NOMO-1 treated with dmso at 0.1 percent for 144 hours (cell line): ENCODE data around the gene HSPA1L.
A peak's percentile ranks its signal among the peaks of the same experiment; 100 is the strongest.

ENCODE experiments used
- DNase-seq: peaks from one replicate; lab custom pipeline; 2025; ENCODE audit not compliant: unreplicated experiment; lab: John Stamatoyannopoulos, UW

The HSPA1L gene

GRCh38 chr6:31784098-31784925 lies 30.8 kb downstream of the HSPA1L start:
- no peak for DNase-seq

- DNase-seq = no peak
These were observed 32.8 kb downstream of the HSPA1L start for GRCh38 chr6:31782126-31782855.

- DNase-seq = no peak
These were observed 33.6 kb downstream of the HSPA1L start for GRCh38 chr6:31781244-31782125.

- no peak for DNase-seq
These were observed 34.4 kb downstream of the HSPA1L start for GRCh38 chr6:31780507-31781243.

- DNase-seq = no peak
These were observed 35.2 kb downstream of the HSPA1L start for GRCh38 chr6:31779908-31780307.

- DNase-seq = no peak
These were observed 35.8 kb downstream of the HSPA1L start for GRCh38 chr6:31778999-31779885.

GRCh38 chr6:31778193-31778592 lies 36.9 kb downstream of the HSPA1L start:
- DNase-seq = no peak

GRCh38 chr6:31777667-31778050 lies 37.4 kb downstream of the HSPA1L start:
- DNase-seq = no peak

GRCh38 chr6:31776989-31777666 lies 38.0 kb downstream of the HSPA1L start, which contains the start of gene VWA7:
VWA7 (minus strand) TSS chr6:31777328; CDS start chr6:31776779, 549 bp downstream.
- DNase-seq = peak; percentile 68

GRCh38 chr6:31776485-31776988 lies 38.5 kb downstream of the HSPA1L start:
- DNase-seq = no peak

- no peak for DNase-seq
These were observed 39.2 kb downstream of the HSPA1L start for GRCh38 chr6:31775633-31776484.

GRCh38 chr6:31775184-31775583 lies 39.9 kb downstream of the HSPA1L start:
- no peak for DNase-seq

GRCh38 chr6:31771992-31772358 lies 43.1 kb downstream of the HSPA1L start:
- DNase-seq = no peak

- DNase-seq = no peak
These were observed 44.2 kb downstream of the HSPA1L start for GRCh38 chr6:31770860-31771259.

- DNase-seq = peak; percentile 75
These were observed 45.3 kb downstream of the HSPA1L start for GRCh38 chr6:31769684-31770371.

GRCh38 chr6:31768363-31769257 lies 46.5 kb downstream of the HSPA1L start:
- DNase-seq = no peak
